CD8-positive, alpha-beta memory T cell (primary cell): ENCODE results near the gene LNX1. TPM values are rescaled to one million over a fixed set of nuclear protein-coding genes. Genes with fewer than 3 reads are reported as not detected.

Source experiments
- CTCF ChIA-PET: fragments of 350-600 bp; sonication (Branson Sonifier 250); formaldehyde crosslinking; loops from one replicate; lab custom pipeline; 2021; ENCODE audit warnings: antibody characterized with exemption; lab: Charles Lee
- POLR2A ChIA-PET: fragments of 350-600 bp; sonication (Branson Sonifier 250); formaldehyde crosslinking; loops from one replicate; lab custom pipeline; 2021; ENCODE audit warnings: antibody characterized with exemption; lab: Charles Lee
- DNase-seq, 5 donors: peaks; one replicate each; pipeline versions ENCODE4 v3.0.0 to v3.0.0-alpha.2; 2020 to 2022; ENCODE audit warnings: mixed read lengths in 1 of 5
- H3K27ac ChIP-seq: one replicate; pipeline ENCODE4 v1.7.0; 2013; ENCODE audit warnings: low read depth, mild to moderate bottlenecking, low read length, moderate library complexity
- H3K27me3 ChIP-seq: 2 replicates; pipeline ENCODE4 v1.7.0; 2013; ENCODE audit warnings: low read length, mild to moderate bottlenecking; ENCODE audit not compliant: insufficient read depth, poor library complexity, severe bottlenecking
- H3K36me3 ChIP-seq: 2 replicates; pipeline ENCODE4 v1.7.0; 2013; ENCODE audit warnings: mild to moderate bottlenecking, low read length, moderate library complexity; ENCODE audit not compliant: insufficient read depth
- H3K4me1 ChIP-seq: 2 replicates; pipeline ENCODE4 v1.7.0; 2013; ENCODE audit warnings: mild to moderate bottlenecking, low read length, moderate library complexity; ENCODE audit not compliant: insufficient read depth
- H3K4me3 ChIP-seq: 2 replicates; pipeline ENCODE4 v1.7.0; 2013; ENCODE audit warnings: mild to moderate bottlenecking, low read length
- H3K9me3 ChIP-seq: 2 replicates; pipeline ENCODE4 v1.7.0; 2013; ENCODE audit warnings: mild to moderate bottlenecking, low read length
- H3K27ac Mint-ChIP-seq, 8 donors: one replicate each; pipeline ENCODE4 v1.8.0; 2020 to 2021; ENCODE audit warnings: mixed read lengths in 8 of 8, mild to moderate bottlenecking in 6 of 8, inconsistent platforms in 3 of 8, moderate library complexity in 3 of 8
- H3K27me3 Mint-ChIP-seq, 2 donors: one replicate each; pipeline ENCODE4 v1.8.0; 2020 to 2021; ENCODE audit warnings: mixed read lengths in 2 of 2, mild to moderate bottlenecking in 1 of 2, moderate library complexity in 1 of 2
- H3K36me3 Mint-ChIP-seq, 3 donors: one replicate each; pipeline ENCODE4 v1.8.0; 2020 to 2021; ENCODE audit warnings: mixed read lengths in 3 of 3, inconsistent platforms in 1 of 3, mild to moderate bottlenecking in 1 of 3
- H3K4me1 Mint-ChIP-seq, 3 donors: one replicate each; pipeline ENCODE4 v1.8.0; 2020 to 2021; ENCODE audit warnings: mixed read lengths in 3 of 3, inconsistent platforms in 1 of 3, mild to moderate bottlenecking in 1 of 3
- H3K4me3 Mint-ChIP-seq, 7 donors: one replicate each; pipeline ENCODE4 v1.8.0; 2020 to 2021; ENCODE audit warnings: mixed read lengths in 7 of 7, mild to moderate bottlenecking in 6 of 7, moderate library complexity in 4 of 7, inconsistent platforms in 2 of 7
- H3K9me3 Mint-ChIP-seq, 5 donors: one replicate each; pipeline ENCODE4 v1.8.0; 2020 to 2022; ENCODE audit warnings: mixed read lengths in 5 of 5, mild to moderate bottlenecking in 3 of 5, moderate library complexity in 2 of 5, inconsistent platforms in 1 of 5
- polyA plus RNA-seq: library from polyadenylated mRNA; unstranded; fragments of 300-500 nt; fragmentation: Illumina TruSeq; gene quantifications from one replicate; pipeline ENCODE4 v1.2.3, GENCODE V29; 2021
- total RNA-seq, 2 experiments: library from RNA; stranded (reverse); gene quantifications; one replicate each; pipeline ENCODE4 v1.2.3, GENCODE V29; 2021

LNX1 gene
- total and polyA plus RNA-seq, 3 experiments from 2014 or later = 0.30 TPM; not detected in 2

DNA sequence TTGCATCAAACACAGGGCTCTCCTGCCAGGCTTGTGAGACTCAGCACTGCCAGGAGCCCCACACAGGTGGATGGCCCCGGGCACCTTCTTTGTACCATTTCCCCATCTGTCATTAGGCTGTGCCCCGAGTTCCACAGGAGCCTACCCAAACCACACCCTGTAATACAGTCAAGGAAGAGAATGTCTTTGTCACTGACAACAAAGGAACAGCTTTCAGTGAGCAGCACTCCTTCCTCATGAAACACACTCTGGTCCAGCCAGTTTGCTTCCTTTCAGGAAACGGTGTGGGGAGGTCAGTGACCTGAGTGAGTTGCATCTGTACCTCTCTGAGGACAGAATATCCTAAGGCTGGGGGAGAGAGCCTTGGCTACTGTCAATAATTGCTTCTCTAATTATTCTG lies 53.7 kb downstream of the LNX1 start:
- H3K9me3 ChIP-seq = no peaks in the 10 kb centered on the region
- no peak overlapping the region for H3K27ac Mint-ChIP-seq
- peaks cover 0 to 31% of the 10 kb centered on the region in 2 donors for H3K27me3 Mint-ChIP-seq
- ChIA-PET POLR2A (no interaction called here), CTCF (no interaction called here)
- H3K4me3 Mint-ChIP-seq = no peak overlapping the region
- no peaks in the 10 kb centered on the region for H3K36me3 ChIP-seq
- H3K4me1 ChIP-seq = no peaks in the 10 kb centered on the region
- H3K27ac ChIP-seq = no peak overlapping the region
- H3K9me3 Mint-ChIP-seq = peaks cover 0 to 3% (median 0%) of the 10 kb centered on the region in 5 donors
- H3K27me3 ChIP-seq = no peaks in the 10 kb centered on the region
- DNase-seq = no peak
- H3K4me3 ChIP-seq = no peak overlapping the region
- H3K4me1 Mint-ChIP-seq = no peaks in the 10 kb centered on the region
- no peaks in the 10 kb centered on the region for H3K36me3 Mint-ChIP-seq

DNA sequence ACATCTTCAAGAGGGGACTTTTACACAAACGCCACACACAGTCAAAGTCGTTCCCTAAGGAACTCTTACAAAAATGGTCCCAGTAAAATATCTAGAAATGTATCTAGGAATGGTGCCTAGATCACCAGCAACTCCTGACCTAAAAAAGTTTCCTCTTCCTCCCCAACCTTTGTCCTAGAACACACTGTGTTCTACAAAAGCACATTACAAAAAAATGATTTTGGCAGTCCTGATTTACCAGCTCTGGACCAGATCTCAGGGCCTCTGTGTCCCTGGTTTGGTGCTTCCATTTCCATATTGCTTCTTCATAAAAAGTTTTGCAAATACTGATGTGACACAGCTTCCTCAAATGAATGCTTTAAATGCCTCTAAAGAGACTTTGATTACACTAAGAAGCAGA lies 55.0 kb downstream of the LNX1 start:
- H3K27ac ChIP-seq = no peak overlapping the region
- H3K36me3 ChIP-seq = no peaks in the 10 kb centered on the region
- H3K27me3 ChIP-seq = no peaks in the 10 kb centered on the region
- no peak overlapping the region for H3K4me3 ChIP-seq
- CTCF ChIA-PET = no interaction called here
- Mint-ChIP-seq H3K9me3 (no peaks in the 10 kb centered on the region), H3K4me3 (no peak overlapping the region), H3K4me1 (no peaks in the 10 kb centered on the region), H3K27ac (no peak overlapping the region), H3K36me3 (no peaks in the 10 kb centered on the region), H3K27me3 (peaks cover 1 to 31% of the 10 kb centered on the region in 2 donors)
- no peaks in the 10 kb centered on the region for H3K4me1 ChIP-seq
- no peaks in the 10 kb centered on the region for H3K9me3 ChIP-seq
- DNase-seq = no peak
- POLR2A ChIA-PET = no interaction called here

DNA sequence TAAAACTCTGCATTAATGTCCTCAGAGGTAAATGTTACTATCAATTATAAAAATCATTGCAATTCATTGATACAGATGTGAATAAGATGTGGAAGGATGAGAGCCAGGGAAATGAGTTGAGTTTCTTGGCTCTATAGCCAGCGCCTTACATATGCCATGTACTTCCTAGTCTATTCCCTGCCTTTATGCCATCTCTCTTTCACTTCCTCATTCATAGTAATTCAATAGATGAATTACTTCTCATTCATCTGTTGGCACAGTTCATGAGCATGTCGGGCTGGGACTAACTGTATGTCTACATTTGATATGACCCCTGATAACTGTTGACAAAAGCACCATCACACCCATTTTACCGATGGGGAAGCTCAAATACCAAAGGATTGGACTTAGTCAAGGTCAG lies 55.7 kb downstream of the LNX1 start:
- no peaks in the 10 kb centered on the region for H3K9me3 Mint-ChIP-seq
- H3K9me3 ChIP-seq = no peaks in the 10 kb centered on the region
- no peaks in the 10 kb centered on the region for H3K36me3 Mint-ChIP-seq
- no peak overlapping the region for H3K4me3 ChIP-seq
- H3K27ac Mint-ChIP-seq = no peak overlapping the region
- CTCF ChIA-PET = no interaction called here
- no peak overlapping the region for H3K27ac ChIP-seq
- H3K4me1 ChIP-seq = no peaks in the 10 kb centered on the region
- no peaks in the 10 kb centered on the region for H3K4me1 Mint-ChIP-seq
- POLR2A ChIA-PET = no interaction called here
- peaks cover 1 to 31% of the 10 kb centered on the region in 2 donors for H3K27me3 Mint-ChIP-seq
- H3K27me3 ChIP-seq = no peaks in the 10 kb centered on the region
- H3K36me3 ChIP-seq = no peaks in the 10 kb centered on the region
- no peak overlapping the region for H3K4me3 Mint-ChIP-seq
- no peak for DNase-seq

DNA sequence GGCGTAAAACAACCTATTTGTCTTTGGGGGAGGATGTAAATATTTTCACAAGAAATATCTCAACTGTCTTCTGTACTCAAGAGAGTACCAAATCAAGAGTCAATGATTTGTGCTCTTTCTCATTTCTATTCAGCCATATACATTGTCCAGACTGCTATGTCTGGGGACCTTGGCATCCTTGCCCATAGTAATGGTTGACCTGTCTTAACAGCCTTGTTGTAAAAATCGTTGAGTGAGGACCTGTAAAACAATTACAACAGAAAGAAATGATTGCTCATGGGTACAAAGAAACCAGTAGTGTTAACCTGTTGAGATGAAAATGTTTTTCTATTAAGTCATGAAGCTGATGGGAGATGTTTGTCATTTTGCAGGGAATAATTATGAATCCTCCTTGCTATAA lies 56.6 kb downstream of the LNX1 start:
- H3K9me3 ChIP-seq = no peaks in the 10 kb centered on the region
- DNase-seq = no peak
- H3K27ac ChIP-seq = no peak overlapping the region
- no peaks in the 10 kb centered on the region for H3K36me3 ChIP-seq
- POLR2A ChIA-PET = no interaction called here
- Mint-ChIP-seq H3K4me3 (no peak overlapping the region), H3K27ac (no peak overlapping the region), H3K27me3 (peaks cover 1 to 31% of the 10 kb centered on the region in 2 donors), H3K36me3 (no peaks in the 10 kb centered on the region), H3K4me1 (no peaks in the 10 kb centered on the region), H3K9me3 (no peaks in the 10 kb centered on the region)
- H3K4me3 ChIP-seq = no peak overlapping the region
- no peaks in the 10 kb centered on the region for H3K27me3 ChIP-seq
- CTCF ChIA-PET = no interaction called here
- H3K4me1 ChIP-seq = no peaks in the 10 kb centered on the region

DNA sequence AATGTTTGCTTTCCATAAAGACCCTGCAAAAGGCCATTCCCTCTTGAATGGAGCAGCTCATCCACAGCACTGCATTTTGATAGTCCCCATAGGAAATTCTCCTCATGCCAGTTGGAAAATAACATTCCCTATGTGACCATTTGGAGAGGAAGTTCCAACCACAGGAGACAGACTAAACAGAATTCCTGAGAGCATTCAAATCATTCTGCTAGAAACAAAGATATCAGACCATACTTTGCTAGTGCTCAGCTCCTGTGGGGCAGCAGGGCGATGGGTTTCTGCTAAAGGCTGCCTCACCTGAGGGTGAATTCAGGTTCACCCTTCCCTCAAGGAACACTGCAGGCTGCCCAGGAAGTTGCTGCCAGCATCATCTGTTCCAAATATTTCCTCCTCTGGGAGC lies 58.8 kb downstream of the LNX1 start:
- H3K9me3 ChIP-seq = no peaks in the 10 kb centered on the region
- Mint-ChIP-seq H3K4me3 (no peak overlapping the region), H3K27me3 (peaks cover 10 to 25% of the 10 kb centered on the region in 2 donors), H3K4me1 (no peaks in the 10 kb centered on the region), H3K9me3 (no peaks in the 10 kb centered on the region), H3K36me3 (no peaks in the 10 kb centered on the region), H3K27ac (no peak overlapping the region)
- DNase-seq = no peak
- no peaks in the 10 kb centered on the region for H3K4me1 ChIP-seq
- H3K36me3 ChIP-seq = no peaks in the 10 kb centered on the region
- no peak overlapping the region for H3K27ac ChIP-seq
- H3K27me3 ChIP-seq = no peaks in the 10 kb centered on the region
- ChIA-PET CTCF (no interaction called here), POLR2A (no interaction called here)
- H3K4me3 ChIP-seq = no peak overlapping the region

DNA sequence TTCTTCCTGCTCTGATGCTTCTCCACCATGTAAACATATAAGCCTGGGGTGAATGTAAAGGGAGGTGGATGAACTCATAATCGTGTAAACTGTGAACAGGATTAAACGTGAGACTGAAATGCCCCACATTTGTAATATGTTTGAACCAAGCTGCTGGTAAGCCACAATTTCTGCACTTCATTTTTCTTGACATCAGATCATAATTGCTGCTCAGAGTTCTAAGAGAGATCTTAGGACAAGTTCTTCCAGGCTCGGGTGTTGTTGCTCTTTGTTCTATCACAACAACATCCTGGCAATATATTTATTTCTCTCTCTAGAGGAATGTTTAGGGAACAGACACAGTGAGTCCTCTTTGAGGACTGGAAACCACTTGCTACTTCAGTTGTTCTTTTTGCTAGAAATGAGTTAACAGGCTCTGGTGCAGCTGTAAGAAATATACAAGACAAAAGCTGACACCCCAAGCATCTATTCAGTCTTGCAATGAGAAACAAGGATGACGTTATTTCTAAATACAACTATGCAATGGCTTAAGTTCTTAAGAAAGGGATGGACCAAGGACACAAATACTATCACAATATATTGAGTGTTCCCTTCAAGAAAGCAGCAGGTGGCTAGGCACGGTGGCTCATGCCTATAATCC lies 59.6 kb downstream of the LNX1 start:
- H3K9me3 ChIP-seq = no peaks in the 10 kb centered on the region
- CTCF ChIA-PET = no interaction called here
- Mint-ChIP-seq H3K27me3 (peaks cover 11 to 18% of the 10 kb centered on the region in 2 donors), H3K9me3 (no peaks in the 10 kb centered on the region), H3K4me1 (no peaks in the 10 kb centered on the region), H3K27ac (no peak overlapping the region), H3K4me3 (no peak overlapping the region), H3K36me3 (no peaks in the 10 kb centered on the region)
- no peak for DNase-seq
- POLR2A ChIA-PET = no interaction called here
- no peaks in the 10 kb centered on the region for H3K36me3 ChIP-seq
- no peaks in the 10 kb centered on the region for H3K4me1 ChIP-seq
- no peaks in the 10 kb centered on the region for H3K27me3 ChIP-seq
- H3K27ac ChIP-seq = no peak overlapping the region
- H3K4me3 ChIP-seq = no peak overlapping the region

DNA sequence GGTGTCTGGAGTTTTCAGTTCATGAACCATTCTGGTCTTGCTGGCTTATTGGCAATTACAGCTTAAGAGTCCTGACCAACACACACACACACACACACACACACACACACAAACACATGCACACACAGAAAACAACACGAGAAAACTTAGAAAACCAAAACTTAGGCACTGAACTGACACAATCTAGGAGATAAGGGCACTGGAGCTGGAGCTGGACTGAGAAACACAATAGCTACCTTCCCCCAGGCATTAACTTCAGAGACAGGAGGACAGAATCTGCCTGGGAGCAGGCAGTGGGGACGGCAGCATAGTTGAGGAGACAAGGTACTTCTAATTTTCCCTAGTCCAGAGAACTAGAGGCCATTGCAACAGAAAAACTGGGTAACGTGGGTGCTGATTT lies 62.3 kb downstream of the LNX1 start:
- CTCF ChIA-PET = no interaction called here
- no peaks in the 10 kb centered on the region for H3K36me3 Mint-ChIP-seq
- H3K27me3 Mint-ChIP-seq = peaks cover 11 to 27% of the 10 kb centered on the region in 2 donors
- H3K27ac Mint-ChIP-seq = no peak overlapping the region
- H3K4me1 Mint-ChIP-seq = no peaks in the 10 kb centered on the region
- Histone ChIP-seq H3K27ac (no peak overlapping the region), H3K9me3 (no peaks in the 10 kb centered on the region), H3K27me3 (no peaks in the 10 kb centered on the region), H3K4me1 (no peaks in the 10 kb centered on the region), H3K36me3 (no peaks in the 10 kb centered on the region), H3K4me3 (no peak overlapping the region)
- H3K9me3 Mint-ChIP-seq = no peaks in the 10 kb centered on the region
- POLR2A ChIA-PET = no interaction called here
- no peak overlapping the region for H3K4me3 Mint-ChIP-seq
- no peak for DNase-seq

DNA sequence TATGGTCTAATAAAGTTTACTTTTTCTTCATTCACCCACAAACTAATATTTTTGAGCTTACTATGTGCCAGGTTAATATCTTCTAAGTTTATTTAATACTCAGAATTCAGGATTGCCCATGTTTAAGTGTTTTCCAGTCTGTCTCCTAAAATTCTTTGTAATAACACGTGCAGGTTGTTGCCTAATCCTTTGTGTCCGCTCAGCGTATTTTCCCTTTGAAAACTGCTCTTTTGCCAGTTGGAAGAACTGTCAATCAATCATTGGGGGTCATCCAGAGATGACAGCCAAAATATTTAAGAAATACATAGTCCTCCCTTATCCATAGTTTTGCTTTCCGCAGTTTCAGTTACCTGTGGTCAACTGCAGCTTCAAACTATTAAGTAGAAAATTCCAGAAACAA lies 63.4 kb downstream of the LNX1 start:
- Mint-ChIP-seq H3K27me3 (peaks cover 11 to 31% of the 10 kb centered on the region in 2 donors), H3K9me3 (no peaks in the 10 kb centered on the region), H3K27ac (no peak overlapping the region), H3K36me3 (no peaks in the 10 kb centered on the region), H3K4me1 (no peaks in the 10 kb centered on the region), H3K4me3 (no peak overlapping the region)
- no peak for DNase-seq
- CTCF ChIA-PET = no interaction called here
- H3K4me3 ChIP-seq = no peak overlapping the region
- no peaks in the 10 kb centered on the region for H3K27me3 ChIP-seq
- no peaks in the 10 kb centered on the region for H3K4me1 ChIP-seq
- no peaks in the 10 kb centered on the region for H3K9me3 ChIP-seq
- POLR2A ChIA-PET = no interaction called here
- H3K27ac ChIP-seq = no peak overlapping the region
- no peaks in the 10 kb centered on the region for H3K36me3 ChIP-seq
